DMS53 treated with DMSO at 0.1 percent for 48 hours (cell line): Measurements from ENCODE around the gene PRLH.

Experiments used
- DNase-seq: peaks from one replicate; lab custom pipeline; 2025; ENCODE audit not compliant: unreplicated experiment; lab: John Stamatoyannopoulos, UW

Gene PRLH

GRCh38 chr2:237538901-237539300 is 27.5 kb upstream of the PRLH start:
- DNase-seq, result no peak

- no peak for DNase-seq
Observed at GRCh38 chr2:237539681-237540080, 26.7 kb upstream of the PRLH start.

GRCh38 chr2:237540223-237540775 is 26.1 kb upstream of the PRLH start:
- DNase-seq, result no peak

GRCh38 chr2:237540823-237541222 is 25.6 kb upstream of the PRLH start:
- DNase-seq, result no peak

GRCh38 chr2:237541243-237541642 is 25.1 kb upstream of the PRLH start:
- no peak for DNase-seq

GRCh38 chr2:237542001-237542704 is 24.2 kb upstream of the PRLH start:
- DNase-seq, result no peak

- no peak for DNase-seq
Observed at GRCh38 chr2:237546040-237546875, 20.1 kb upstream of the PRLH start.

GRCh38 chr2:237546876-237547395 is 19.4 kb upstream of the PRLH start:
- DNase-seq, result no peak

- DNase-seq, result no peak
Observed at GRCh38 chr2:237547841-237548416, 18.4 kb upstream of the PRLH start.

GRCh38 chr2:237549216-237549615 is 17.2 kb upstream of the PRLH start:
- DNase-seq, result no peak

- DNase-seq, result no peak
Observed at GRCh38 chr2:237549643-237550415, 16.5 kb upstream of the PRLH start.

GRCh38 chr2:237551071-237551574 is 15.3 kb upstream of the PRLH start:
- DNase-seq, result no peak

GRCh38 chr2:237552908-237553307 is 13.5 kb upstream of the PRLH start:
- DNase-seq, result no peak

GRCh38 chr2:237553948-237554347 is 12.4 kb upstream of the PRLH start:
- DNase-seq, result no peak

GRCh38 chr2:237555560-237555959 is 10.8 kb upstream of the PRLH start:
- DNase-seq, result no peak

GRCh38 chr2:237556773-237557632 is 9.4 kb upstream of the PRLH start:
- DNase-seq, result no peak

- no peak for DNase-seq
Observed at GRCh38 chr2:237557633-237558015, 8.8 kb upstream of the PRLH start.

GRCh38 chr2:237558961-237559641 is 7.3 kb upstream of the PRLH start:
- DNase-seq, result peak; percentile 42

- no peak for DNase-seq
Observed at GRCh38 chr2:237561221-237561620, 5.2 kb upstream of the PRLH start.
